Adrenal gland (tissue), 12 donors: ENCODE results near the gene SETD2. TPM values are rescaled to one million over a fixed set of nuclear protein-coding genes. Genes with fewer than 3 reads are reported as not detected.

Experiments used
- DNase-seq, 7 donors: peaks; one replicate each; pipeline ENCODE4 v3.0.0-alpha.2; 2019 to 2020
- H3K27ac ChIP-seq, 5 donors: fragments of 200-600 bp; sonication (generic) in 4 of 5; 1 replicate in 3 of 5; 2 replicates in 2 of 5; pipeline versions ENCODE4 v1.5.1 to v1.8.0; 2016 to 2020; ENCODE audit warnings: mild to moderate bottlenecking in 1 of 5
- H3K27me3 ChIP-seq: fragments of 200-600 bp; 2 replicates; pipeline ENCODE4 v1.8.0; 2021
- H3K36me3 ChIP-seq, 2 donors: fragments of 200-600 bp; replicated peaks in 1 of 2; 1 replicate in 1 of 2; 2 replicates in 1 of 2; pipeline versions ENCODE4 v1.5.1 to v1.8.0; 2018 to 2022
- H3K4me1 ChIP-seq, 2 donors: fragments of 200-600 bp; replicated peaks in 1 of 2; 1 replicate in 1 of 2; 2 replicates in 1 of 2; pipeline versions ENCODE4 v1.5.1 to v1.8.0; 2018 to 2021
- H3K4me3 ChIP-seq, 4 donors: fragments of 200-600 bp; sonication (generic) in 3 of 4; one replicate each; pipeline ENCODE4 v1.5.1; 2016 to 2018
- H3K9me3 ChIP-seq, 3 donors: fragments of 200-600 bp; sonication (generic) in 1 of 3; replicated peaks in 1 of 3; 1 replicate in 2 of 3; 2 replicates in 1 of 3; pipeline versions ENCODE4 v1.5.1 to v1.8.0; 2016 to 2021
- CTCF ChIP-seq, 6 experiments: fragments of 450-650 bp in 4 of 6; fragments of 200-600 bp in 2 of 6; sonication (generic) in 1 of 6; IDR thresholded peaks; 1 replicate in 5 of 6; 2 replicates in 1 of 6; pipeline versions ENCODE4 v1.5.1 to v1.8.0; 2016 to 2021; ENCODE audit warnings: antibody characterized with exemption in 6 of 6, mild to moderate bottlenecking in 2 of 6, moderate library complexity in 1 of 6
- POLR2A ChIP-seq, 2 donors: fragments of 450-650 bp; IDR thresholded peaks; one replicate each; pipeline ENCODE4 v1.6.1; 2017; ENCODE audit warnings: antibody characterized with exemption in 2 of 2, mild to moderate bottlenecking in 2 of 2, moderate library complexity in 1 of 2
- WGBS, 4 donors: extraction: QIAGEN DNeasy Blood & Tissue Kit in 2 of 4; methylation state at CpG; one replicate each; pipeline versions ENCODE4 v1.1.5 to v1.1.7; 2013 to 2017; 5-methylcytosine and 5-hydroxymethylcytosine counted together
- intact Hi-C, 2 donors: fragments of 100-400 bp; cut with DNase I; formaldehyde crosslinking; loops; one replicate each; pipeline versions ENCODE4 v1.14.1 to v1.15.0; 2022 to 2023
- polyA plus RNA-seq, 3 donors: library from polyadenylated mRNA; stranded (reverse); fragments of 200-250 nt in 2 of 3; fragments of 350-450 nt in 1 of 3; fragmentation: Illumina TruSeq in 1 of 3; extraction: RNeasy Lipid Tissue Mini Kit (QIAGEN cat#74804) in 1 of 3; gene quantifications; one replicate each; pipeline ENCODE4 v1.2.3, GENCODE V29; 2013 to 2014
- total RNA-seq, 9 donors: library from RNA; depleted of rRNA in 4 of 9; stranded (reverse); fragments of >200 nt in 4 of 9; fragments of 120-200 nt in 1 of 9; fragmentation: NEBNext Ultra II Directional in 1 of 9; extraction: Animal tissue kit (Norgen Biotek cat#: 25700) in 1 of 9; gene quantifications; one replicate each; pipeline versions ENCODE4 v1.1.0 to v1.2.4, GENCODE V29; 2013 to 2023
- donor health status: healthy with polysubstance abuse.
- donor health status: Bipolar disorder and iron deficiency.
- donor health status: DM: yes; HTN: yes; CAD: no.
- donor health status: DM: no; HTN: no; CAD: no.
- donor health status: DM: no; HTN: no; CAD: no.
- donor health status: DM: yes; HTN: yes; CAD: no.

SETD2 gene
- total and polyA plus RNA-seq, 12 donors, result 12.6 to 58.9 (median 39.1) TPM

GRCh38 chr3:47018269-47018611 lies 145.7 kb downstream of the SETD2 start:
- H3K4me3 ChIP-seq, result no peak overlapping the region
- no peak overlapping the region for H3K27ac ChIP-seq
- intact Hi-C loops, result no loop called here
- H3K27me3 ChIP-seq, result no peaks in the 10 kb centered on the region
- H3K36me3 ChIP-seq, result peaks cover 0 to 33% of the 10 kb centered on the region in 2 donors
- no peaks in the 10 kb centered on the region for H3K9me3 ChIP-seq
- no peak for DNase-seq
- no peak for TF ChIP-seq POLR2A (IDR thresholded peaks at IDR 0.05)
- no peak for TF ChIP-seq CTCF (IDR thresholded peaks at IDR 0.05)
- H3K4me1 ChIP-seq, result peaks cover 8 to 29% of the 10 kb centered on the region in 2 donors

GRCh38 chr3:47017504-47018268 lies 146.2 kb downstream of the SETD2 start:
- Histone ChIP-seq H3K4me3 (no peak overlapping the region), H3K27ac (peak overlapping the region in 2 of 5 donors; percentile 12 to 50), H3K4me1 (peaks cover 8 to 27% of the 10 kb centered on the region in 2 donors), H3K9me3 (no peaks in the 10 kb centered on the region), H3K27me3 (no peaks in the 10 kb centered on the region), H3K36me3 (peaks cover 0 to 33% of the 10 kb centered on the region in 2 donors)
- DNase-seq, result peak in 1 of 7 donors; percentile 5
- TF ChIP-seq POLR2A (IDR thresholded peaks at IDR 0.05) (no peak), CTCF (IDR thresholded peaks at IDR 0.05) (no peak)
- WGBS, 4 donors, result 76 to 88% (median 80%) methylated on average over 6 of the region's 6 CpGs
- intact Hi-C loops, result no loop called here

- Histone ChIP-seq H3K4me1 (peaks cover 8 to 21% of the 10 kb centered on the region in 2 donors), H3K36me3 (peaks cover 0 to 33% of the 10 kb centered on the region in 2 donors), H3K27ac (peak overlapping the region in 3 of 5 donors; percentile 4 to 50 (median 22)), H3K27me3 (no peaks in the 10 kb centered on the region), H3K9me3 (no peaks in the 10 kb centered on the region), H3K4me3 (no peak overlapping the region)
- DNase-seq, result peak in 1 of 7 donors; percentile 21
- 11 to 48% (median 26%) methylated on average over 1 of the region's 1 CpG for WGBS, 4 donors
- TF ChIP-seq CTCF (IDR thresholded peaks at IDR 0.05) (no peak), POLR2A (IDR thresholded peaks at IDR 0.05) (no peak)
- intact Hi-C loops, result no loop called here
Measured at GRCh38 chr3:47016934-47017435, 146.9 kb downstream of the SETD2 start.

GRCh38 chr3:47016086-47016933 lies 147.6 kb downstream of the SETD2 start:
- WGBS, 4 donors, result 76 to 82% (median 80%) methylated on average over 4 of the region's 4 CpGs
- H3K27ac ChIP-seq, result peak overlapping the region in 3 of 5 donors; percentile 4 to 50 (median 13)
- H3K27me3 ChIP-seq, result no peaks in the 10 kb centered on the region
- H3K4me1 ChIP-seq, result peaks cover 8 to 21% of the 10 kb centered on the region in 2 donors
- no peaks in the 10 kb centered on the region for H3K9me3 ChIP-seq
- intact Hi-C loops, result no loop called here
- peaks cover 0 to 33% of the 10 kb centered on the region in 2 donors for H3K36me3 ChIP-seq
- no peak for TF ChIP-seq POLR2A (IDR thresholded peaks at IDR 0.05)
- TF ChIP-seq CTCF (IDR thresholded peaks at IDR 0.05), result no peak
- H3K4me3 ChIP-seq, result no peak overlapping the region
- peak in 3 of 7 donors; percentile 17 to 40 (median 22) for DNase-seq
